Ovary (tissue), 9 donors: ENCODE measurements around the gene HCFC1R1. TPM values are rescaled to one million over a fixed set of nuclear protein-coding genes. Genes with fewer than 3 reads are reported as not detected.
A peak's percentile ranks its signal among the peaks of the same experiment; 100 is the strongest.

ENCODE experiments used
- DNase-seq, 5 donors: peaks; one replicate each; pipeline ENCODE4 v3.0.0-alpha.2; 2019 to 2020
- H3K27ac ChIP-seq, 2 donors: fragments of 200-600 bp; one replicate each; pipeline versions ENCODE4 v1.5.1 to v1.8.0; 2019 to 2022
- H3K27me3 ChIP-seq: fragments of 200-600 bp; one replicate; pipeline ENCODE4 v1.8.0; 2022
- H3K36me3 ChIP-seq: fragments of 200-600 bp; sonication (generic); one replicate; pipeline ENCODE4 v1.5.1; 2019
- H3K4me1 ChIP-seq: one replicate; pipeline ENCODE4 v1.8.1; 2013; ENCODE audit warnings: mild to moderate bottlenecking, moderate library complexity; ENCODE audit not compliant: insufficient read depth
- H3K4me3 ChIP-seq: fragments of 200-600 bp; sonication (generic); one replicate; pipeline ENCODE4 v1.5.1; 2017
- H3K9me3 ChIP-seq, 2 donors: fragments of 200-600 bp in 1 of 2; sonication (generic) in 1 of 2; one replicate each; pipeline versions ENCODE4 v1.5.1 to v1.8.1; 2013 to 2019; ENCODE audit warnings: mild to moderate bottlenecking in 1 of 2, moderate library complexity in 1 of 2
- CTCF ChIP-seq, 3 donors: fragments of 450-650 bp in 2 of 3; fragments of 200-600 bp in 1 of 3; IDR thresholded peaks; one replicate each; pipeline versions ENCODE4 v1.5.1 to v1.8.0; 2016 to 2022; ENCODE audit warnings: antibody characterized with exemption in 3 of 3, mild to moderate bottlenecking in 1 of 3
- EP300 ChIP-seq: sonication (generic); formaldehyde crosslinking; IDR thresholded peaks from one replicate; pipeline ENCODE4 v1.6.1; 2017; ENCODE audit warnings: antibody characterized with exemption
- POLR2A ChIP-seq: fragments of 450-650 bp; IDR thresholded peaks from one replicate; pipeline ENCODE4 v1.6.1; 2017; ENCODE audit warnings: antibody characterized with exemption, mild to moderate bottlenecking, moderate library complexity
- WGBS, 3 donors: extraction: QIAGEN DNeasy Blood & Tissue Kit in 1 of 3; methylation state at CpG; one replicate each; pipeline versions ENCODE4 v1.1.5 to v1.1.7; 2013 to 2017; 5-methylcytosine and 5-hydroxymethylcytosine counted together
- intact Hi-C, 4 donors: fragments of 100-400 bp; cut with DNase I; formaldehyde crosslinking; loops; one replicate each; pipeline versions ENCODE4 v1.11.0 to v1.15.1; 2022 to 2023
- polyA plus RNA-seq, 2 donors: library from polyadenylated mRNA; stranded (reverse); fragments of 200-250 nt in 1 of 2; fragments of 350-450 nt in 1 of 2; fragmentation: Illumina TruSeq in 1 of 2; extraction: RNeasy Lipid Tissue Mini Kit (QIAGEN cat#74804) in 1 of 2; gene quantifications; one replicate each; pipeline ENCODE4 v1.2.3, GENCODE V29; 2013 to 2014
- total RNA-seq, 7 donors: library from RNA; depleted of rRNA in 2 of 7; stranded (reverse); fragments of >200 nt in 2 of 7; fragmentation: NEBNext Ultra II Directional in 3 of 7; extraction: Animal tissue kit (Norgen Biotek cat#: 25700) in 3 of 7; gene quantifications; one replicate each; pipeline versions ENCODE4 v1.1.0 to v1.2.4, GENCODE V29; 2016 to 2023
- donor health status: DM: no; HTN: no; CAD: no; lungs with moderate emphysema.
- donor health status: DM: no; HTN: no; CAD: no.
- donor health status: Bipolar disorder and iron deficiency.
- donor health status: DM: yes; HTN: yes; CAD: no.
- donor health status: DM: no; HTN: no; CAD: no.
- donor health status: DM: yes; HTN: yes; CAD: no.

Gene HCFC1R1
- total and polyA plus RNA-seq, 9 donors, result 15.9 to 82.0 (median 55.1) TPM

GRCh38 chr16:3026609-3027488, 3.1 kb upstream of the HCFC1R1 start:
- H3K27me3 ChIP-seq, result peaks cover 2% of the 10 kb centered on the region
- H3K4me1 ChIP-seq, result peaks cover 11% of the 10 kb centered on the region
- intact Hi-C loops, result loop anchor here in 1 of 4 donors (10.0 kb wide), 1 partner anchor 258 kb away; the partner anchor contains the start of gene ZNF263
- no peaks in the 10 kb centered on the region for H3K9me3 ChIP-seq
- no peaks in the 10 kb centered on the region for H3K36me3 ChIP-seq
- H3K4me3 ChIP-seq, result no peak overlapping the region
- H3K27ac ChIP-seq, result no peak overlapping the region
- TF ChIP-seq EP300 (no peak), POLR2A (no peak), CTCF (IDR thresholded peaks at IDR 0.05) (no peak)
- DNase-seq, result peak in 1 of 5 donors; percentile 17
- WGBS, 3 donors, result 92 to 96% (median 93%) methylated on average over 24 of the region's 24 CpGs

- WGBS, 3 donors, result 92 to 96% (median 94%) methylated on average over 8 of the region's 8 CpGs
- Histone ChIP-seq H3K4me1 (peaks cover 19% of the 10 kb centered on the region), H3K9me3 (no peaks in the 10 kb centered on the region)
Observed at GRCh38 chr16:3026003-3026378, 2.2 kb upstream of the HCFC1R1 start.

GRCh38 chr16:3025032-3026002, 1.6 kb upstream of the HCFC1R1 start:
- 88 to 94% (median 92%) methylated on average over 18 of the region's 18 CpGs for WGBS, 3 donors
- Histone ChIP-seq H3K27ac (no peak overlapping the region), H3K4me3 (no peak overlapping the region), H3K4me1 (peaks cover 19% of the 10 kb centered on the region), H3K27me3 (peaks cover 2% of the 10 kb centered on the region), H3K36me3 (no peaks in the 10 kb centered on the region), H3K9me3 (no peaks in the 10 kb centered on the region)
- TF ChIP-seq EP300 (no peak), CTCF (IDR thresholded peaks at IDR 0.05) (no peak), POLR2A (no peak)
- intact Hi-C loops, result loop anchor here in 1 of 4 donors (10.0 kb wide), 1 partner anchor 259 kb away; the partner anchor contains the start of gene ZNF263
- DNase-seq, result peak in 3 of 5 donors; percentile 21 to 58 (median 40)

More at GRCh38 chr16:3026003-3026378, 2.2 kb upstream of the HCFC1R1 start:
- Histone ChIP-seq H3K4me3 (no peak overlapping the region), H3K36me3 (no peaks in the 10 kb centered on the region), H3K27me3 (peaks cover 2% of the 10 kb centered on the region), H3K27ac (no peak overlapping the region)
- TF ChIP-seq EP300, result no peak
- TF ChIP-seq POLR2A, result no peak
- no peak for TF ChIP-seq CTCF (IDR thresholded peaks at IDR 0.05)
- intact Hi-C loops, result loop anchor here in 1 of 4 donors (10.0 kb wide), 1 partner anchor 259 kb away; the partner anchor contains the start of gene ZNF263
- no peak for DNase-seq

- Histone ChIP-seq H3K4me1 (peaks cover 21% of the 10 kb centered on the region), H3K27ac (peak overlapping the region; percentile 91 to 92), H3K36me3 (no peaks in the 10 kb centered on the region), H3K9me3 (no peaks in the 10 kb centered on the region), H3K4me3 (peak overlapping the region; percentile 76), H3K27me3 (no peaks in the 10 kb centered on the region)
- WGBS, 3 donors, result 9 to 19% (median 10%) methylated on average over 6 of the region's 6 CpGs
- peak in 2 of 5 donors; percentile 58 to 60 for DNase-seq
- TF ChIP-seq EP300 (no peak), CTCF (IDR thresholded peaks at IDR 0.05) (no peak), POLR2A (no peak)
- intact Hi-C loops, result loop anchor here in 1 of 4 donors (10.0 kb wide), 1 partner anchor 261 kb away; the partner anchor contains the start of gene ZNF263
Observed at GRCh38 chr16:3023415-3023668, 400 bp downstream of the HCFC1R1 start.
